Omental fat pad (tissue), 4 donors: ENCODE results near the gene ADAMTS16. TPM values are rescaled to one million over a fixed set of nuclear protein-coding genes. Genes with fewer than 3 reads are reported as not detected.

ENCODE experiments used
- ATAC-seq: fragments of 150-250 bp; one replicate; pipeline ENCODE4 v1.9.1; 2016; ENCODE audit warnings: mild to moderate bottlenecking, moderate library complexity; ENCODE audit not compliant: low FRiP score
- DNase-seq: peaks from one replicate; pipeline ENCODE4 v3.0.0-alpha.2; 2019; ENCODE audit warnings: low spot score
- CTCF ChIP-seq, 3 donors: fragments of 450-650 bp; IDR thresholded peaks; one replicate each; pipeline ENCODE4 v1.5.1; 2016 to 2017; ENCODE audit warnings: antibody characterized with exemption in 3 of 3, mild to moderate bottlenecking in 3 of 3, moderate library complexity in 2 of 3
- total RNA-seq, 4 donors: library from RNA; depleted of rRNA; stranded (reverse); fragments of >200 nt; gene quantifications; one replicate each; pipeline ENCODE4 v1.1.0, GENCODE V29; 2016

The ADAMTS16 gene
- total RNA-seq, 4 donors from 2014 or later: 0.50 to 1.9 (median 1.3) TPM

GRCh38 chr5:5352675-5353074 is 212.5 kb downstream of the ADAMTS16 start:
- DNase-seq (no peak), ATAC-seq (no peak)
- no peak for TF ChIP-seq CTCF (IDR thresholded peaks at IDR 0.05)

- TF ChIP-seq CTCF (IDR thresholded peaks at IDR 0.05): no peak
- DNase-seq (no peak), ATAC-seq (no peak)
Measured at GRCh38 chr5:5353681-5354080, 213.6 kb downstream of the ADAMTS16 start.

- DNase-seq (no peak), ATAC-seq (no peak)
- no peak for TF ChIP-seq CTCF (IDR thresholded peaks at IDR 0.05)
Measured at GRCh38 chr5:5356765-5357164, 216.6 kb downstream of the ADAMTS16 start.

GRCh38 chr5:5359618-5360017 is 219.5 kb downstream of the ADAMTS16 start:
- DNase-seq: no peak
- TF ChIP-seq CTCF (IDR thresholded peaks at IDR 0.05): no peak
- ATAC-seq: no peak

GRCh38 chr5:5360363-5360940 is 220.3 kb downstream of the ADAMTS16 start:
- no peak for TF ChIP-seq CTCF (IDR thresholded peaks at IDR 0.05)
- no peak for DNase-seq
- ATAC-seq: no peak

GRCh38 chr5:5360941-5361520 is 220.9 kb downstream of the ADAMTS16 start:
- TF ChIP-seq CTCF (IDR thresholded peaks at IDR 0.05): no peak
- DNase-seq (no peak), ATAC-seq (no peak)

- ATAC-seq (no peak), DNase-seq (no peak)
- no peak for TF ChIP-seq CTCF (IDR thresholded peaks at IDR 0.05)
Measured at GRCh38 chr5:5363045-5363444, 222.9 kb downstream of the ADAMTS16 start.
